GM10847 (cell line): ENCODE results near the gene IFT80.

Source experiments
- POLR2A ChIP-seq: IDR thresholded peaks from 2 replicates; pipeline ENCODE4 v1.6.1; 2011; ENCODE audit not compliant: insufficient read length; ENCODE audit errors: extremely low read depth

IFT80 gene

DNA sequence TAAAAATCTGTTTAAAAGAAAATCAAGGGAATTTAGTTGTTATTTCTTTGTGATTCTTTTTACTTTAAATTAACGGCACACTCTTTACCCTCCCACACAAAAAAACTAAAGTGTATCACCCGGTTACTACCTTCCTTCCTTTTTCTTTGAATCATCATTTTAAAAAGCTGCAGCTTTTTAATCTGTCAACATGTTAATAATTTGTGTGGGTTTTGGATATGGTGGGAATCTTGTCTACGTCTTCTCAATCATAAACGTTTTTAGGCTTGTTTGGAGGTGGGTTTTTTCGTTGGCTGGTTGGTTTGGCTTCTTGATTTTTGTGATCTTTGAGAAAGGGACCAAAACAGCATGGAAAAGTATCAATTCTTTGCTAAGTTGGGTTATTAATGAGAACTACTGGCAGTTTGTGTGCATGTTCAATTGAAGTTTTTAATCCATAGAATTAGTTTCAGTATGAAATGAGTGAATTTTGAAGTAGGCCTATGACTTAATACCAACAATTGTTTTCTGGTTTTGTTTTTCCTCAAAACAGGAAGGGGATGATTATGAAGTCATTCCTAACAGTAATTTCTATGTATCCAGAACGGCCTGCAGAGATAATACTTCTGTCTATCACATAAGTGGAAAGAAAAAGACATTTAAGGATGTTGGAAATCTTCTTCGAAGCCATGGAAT lies 4.9 kb upstream of the IFT80 start:
- no peak for TF ChIP-seq POLR2A

DNA sequence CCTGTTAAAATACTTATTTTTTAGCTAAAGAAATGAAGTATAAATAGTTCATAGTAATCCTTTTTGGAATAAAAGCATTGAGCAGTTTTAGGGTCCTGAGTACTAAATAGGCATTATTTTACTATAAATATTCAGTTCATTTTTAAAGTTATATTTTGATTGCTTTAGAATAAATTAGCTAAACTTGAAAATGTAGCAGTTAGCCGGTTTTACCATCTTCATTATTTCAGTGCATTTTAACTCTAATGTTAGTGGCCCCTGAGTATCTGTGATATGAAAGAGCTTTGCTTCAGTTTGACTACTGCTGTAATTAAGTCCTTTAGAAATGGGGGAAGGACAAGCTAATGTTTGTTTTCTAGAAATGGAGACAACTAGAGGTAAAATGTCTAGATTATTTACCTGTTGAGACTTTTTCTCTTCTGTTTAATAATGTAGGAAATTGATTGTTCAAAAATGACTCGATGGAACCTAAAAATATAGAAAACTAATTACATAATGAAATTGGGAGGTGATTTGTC lies 4.1 kb upstream of the IFT80 start:
- no peak for TF ChIP-seq POLR2A

DNA sequence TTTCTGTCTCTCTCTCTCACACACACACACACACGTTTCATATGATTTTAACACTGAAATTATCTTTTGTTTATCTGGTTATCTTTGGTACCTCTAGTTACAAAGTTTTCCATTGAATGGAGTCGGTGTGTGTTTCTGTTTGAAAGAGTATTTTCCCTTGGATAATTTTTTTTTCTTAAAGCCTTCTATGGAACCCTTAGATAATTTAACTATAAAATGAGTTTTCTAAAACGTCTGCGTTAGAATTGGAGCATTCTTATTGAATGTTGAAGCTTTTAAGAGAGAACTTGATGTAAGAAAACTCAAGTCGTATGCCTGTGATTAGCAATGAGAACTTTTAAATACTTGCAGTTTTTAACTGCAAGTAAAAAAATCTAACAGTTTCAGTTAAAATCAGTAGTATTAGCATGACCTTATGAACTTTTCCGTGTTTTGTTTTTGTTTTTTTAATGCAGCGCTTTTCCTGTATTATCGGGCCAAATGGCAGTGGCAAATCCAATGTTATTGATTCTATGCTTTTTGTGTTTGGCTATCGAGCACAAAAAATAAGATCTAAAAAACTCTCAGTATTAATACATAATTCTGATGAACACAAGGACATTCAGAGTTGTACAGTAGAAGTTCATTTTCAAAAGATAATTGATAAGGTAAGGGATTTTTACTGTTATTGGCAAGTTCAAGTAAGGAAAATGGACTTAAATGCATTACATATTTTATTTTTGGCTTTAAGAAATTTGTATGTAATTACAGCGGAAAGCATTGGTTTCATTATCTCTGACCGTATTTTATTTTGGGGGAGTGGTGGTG lies 3.4 kb upstream of the IFT80 start:
- no peak for TF ChIP-seq POLR2A

DNA sequence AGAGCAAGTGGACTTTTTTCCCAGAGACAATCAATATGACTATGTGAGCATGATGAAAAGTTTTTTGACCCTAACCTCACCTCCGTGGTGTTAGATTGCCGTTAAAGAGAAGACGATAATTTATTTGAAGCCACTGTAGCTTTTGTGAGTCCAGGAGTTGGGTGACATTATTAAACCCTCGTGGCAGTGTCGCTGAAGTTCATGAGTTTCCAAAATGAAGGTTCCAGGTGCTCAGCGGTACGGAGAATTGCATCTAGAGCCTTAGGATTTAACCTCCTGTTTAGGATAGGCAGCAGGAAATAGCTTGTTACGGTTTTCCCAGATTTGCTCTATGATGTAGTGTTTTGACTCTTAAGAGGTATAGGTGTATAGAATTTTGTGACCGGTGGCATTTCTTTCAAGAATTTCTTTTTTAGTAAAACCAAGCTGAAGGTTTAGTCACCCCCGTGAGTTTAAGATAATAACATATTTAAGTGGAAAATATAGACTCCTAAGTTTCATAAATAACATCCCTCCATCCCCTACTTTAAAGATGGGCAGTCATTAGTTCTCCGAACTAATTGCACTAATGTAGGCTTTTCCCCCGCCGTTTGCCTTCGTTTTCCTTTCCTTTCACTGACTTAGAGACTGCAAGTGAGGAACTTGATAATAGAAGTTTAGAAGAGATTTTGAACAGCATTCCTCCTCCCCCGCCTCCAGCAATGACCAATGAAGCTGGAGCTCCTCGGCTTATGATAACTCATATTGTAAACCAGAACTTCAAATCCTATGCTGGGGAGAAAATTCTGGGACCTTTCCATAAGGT lies 2.5 kb upstream of the IFT80 start:
- no peak for TF ChIP-seq POLR2A

DNA sequence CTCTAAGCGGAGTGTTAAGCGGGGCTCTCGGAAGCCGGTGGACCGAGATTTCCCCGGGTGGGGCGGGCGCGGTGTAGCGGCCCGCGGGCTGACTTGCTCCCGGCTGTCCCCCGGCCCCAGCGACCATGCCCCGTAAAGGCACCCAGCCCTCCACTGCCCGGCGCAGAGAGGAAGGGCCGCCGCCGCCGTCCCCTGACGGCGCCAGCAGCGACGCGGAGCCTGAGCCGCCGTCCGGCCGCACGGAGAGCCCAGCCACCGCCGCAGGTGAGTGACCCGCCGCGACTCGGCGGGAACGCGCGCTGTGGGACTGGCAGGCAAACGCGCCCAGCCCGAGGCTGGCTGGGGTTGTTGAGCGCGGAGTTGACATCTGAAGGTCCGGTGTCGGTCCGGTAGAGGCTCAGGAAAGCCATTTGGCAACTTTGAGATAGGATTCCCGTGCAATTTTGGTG lies 1.7 kb upstream of the IFT80 start:
- TF ChIP-seq POLR2A: no peak

DNA sequence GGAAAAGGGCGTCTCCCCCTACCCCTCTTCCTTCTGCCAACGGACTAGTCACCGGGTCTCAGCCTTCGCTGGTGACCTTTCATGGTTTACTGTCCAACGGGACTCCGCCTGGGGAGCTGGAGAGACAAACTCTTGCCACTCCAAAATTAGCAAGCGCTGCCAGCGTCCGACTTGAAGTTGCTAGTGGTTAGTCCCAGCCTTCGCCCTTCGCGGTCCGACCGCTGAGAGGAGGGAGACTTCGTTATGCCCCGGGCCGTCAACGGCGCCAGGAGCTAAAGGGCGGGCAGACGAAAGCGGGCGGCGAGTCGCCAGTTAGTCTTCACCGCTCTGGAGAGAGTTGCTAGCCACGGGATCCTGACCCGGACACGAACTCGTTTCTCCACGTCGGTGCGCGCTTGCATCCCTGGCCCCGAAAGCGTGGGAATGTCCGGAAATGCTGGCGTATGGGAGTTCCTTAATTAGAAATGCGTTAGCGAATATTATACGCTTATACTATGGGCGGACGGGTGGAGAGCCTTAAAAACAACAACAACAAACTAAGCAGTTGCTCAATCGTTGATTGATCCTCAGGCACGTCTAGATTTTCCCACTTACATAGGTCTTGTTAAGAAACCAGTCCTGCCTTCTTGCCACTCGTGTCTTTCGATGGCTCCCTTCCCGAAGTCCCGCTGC lies 1.1 kb upstream of the IFT80 start:
- no peak for TF ChIP-seq POLR2A

DNA sequence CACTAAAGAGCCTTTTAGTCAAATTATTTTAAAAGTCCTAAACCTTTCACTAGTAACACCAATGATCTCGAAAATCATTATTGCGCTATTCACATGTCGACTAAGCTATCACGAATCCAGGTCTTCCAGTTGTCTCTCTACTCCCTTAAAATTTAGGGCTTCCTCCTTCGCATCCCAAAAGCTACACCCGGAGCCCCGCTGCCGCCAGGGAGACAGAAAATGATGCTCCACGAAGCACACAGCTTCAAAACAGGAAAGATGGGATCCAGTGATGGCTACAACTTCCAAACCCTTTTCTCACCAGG lies 253 bp downstream of the IFT80 start:
- TF ChIP-seq POLR2A: no peak

DNA sequence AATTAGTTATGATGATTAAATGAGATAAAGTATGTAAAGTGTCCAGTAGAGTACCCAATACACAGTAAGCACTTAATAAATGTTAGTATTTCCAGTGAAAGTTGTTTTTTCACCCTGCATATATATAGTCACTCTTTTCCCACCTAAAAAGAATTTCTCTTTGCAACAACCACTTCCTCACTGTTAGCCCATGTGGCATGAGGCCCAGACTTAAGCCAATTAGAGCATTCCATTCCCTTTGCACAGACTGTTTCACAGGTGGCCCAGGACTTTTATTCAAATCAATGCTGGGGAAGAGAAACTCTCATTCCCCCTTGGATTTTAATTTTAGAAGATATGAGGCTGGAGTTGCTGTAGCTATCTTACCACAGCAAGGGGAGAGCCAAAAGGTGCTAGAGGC lies 3.7 kb downstream of the IFT80 start:
- TF ChIP-seq POLR2A: no peak

DNA sequence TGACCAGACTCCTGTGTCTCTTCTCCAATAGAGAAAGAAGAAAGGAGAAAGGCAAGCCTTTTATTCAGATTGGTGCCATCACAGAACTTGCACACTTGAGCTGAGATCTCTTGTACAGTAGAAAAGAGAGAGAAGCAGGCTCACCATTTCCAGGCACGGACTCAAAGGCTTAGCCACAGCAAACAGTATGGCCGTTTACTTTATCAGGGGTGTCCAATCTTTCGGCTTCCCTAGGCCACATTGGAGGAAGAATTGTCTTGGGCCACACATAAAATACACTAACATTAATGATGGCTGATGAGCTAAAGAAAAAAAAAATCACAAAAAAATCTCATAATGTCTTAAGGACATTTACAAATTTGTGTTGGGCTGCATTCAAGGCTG lies 5.0 kb downstream of the IFT80 start:
- no peak for TF ChIP-seq POLR2A

DNA sequence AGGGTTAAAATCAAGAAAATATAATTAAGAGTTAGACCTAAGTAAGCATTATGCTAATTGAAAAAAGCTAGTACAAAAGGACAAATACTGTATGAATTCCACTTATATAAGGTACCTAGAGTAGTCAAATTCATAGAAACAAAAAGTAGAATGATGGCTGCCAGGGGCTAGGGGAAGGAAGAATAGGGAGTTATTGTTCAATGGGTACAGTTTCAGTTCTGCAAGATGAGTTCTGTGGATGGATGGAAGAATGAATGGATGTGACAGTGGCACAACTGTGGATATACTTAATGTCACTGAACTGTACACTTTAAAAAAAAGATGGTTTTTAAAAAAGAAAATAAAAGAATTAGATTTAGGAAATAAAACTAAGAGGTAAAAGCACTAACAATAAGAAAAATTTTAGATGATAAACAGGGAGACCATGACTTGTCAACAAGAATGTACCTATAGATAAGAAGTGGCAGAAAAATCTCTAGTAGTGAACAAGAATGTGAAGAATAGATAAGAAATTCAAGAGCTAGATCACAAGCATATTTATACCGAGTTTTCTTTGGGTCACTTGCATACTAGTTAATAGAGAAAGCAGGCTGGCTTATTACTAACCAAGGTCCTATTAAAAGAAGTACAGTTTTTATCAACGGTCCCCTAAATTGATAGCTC lies 5.5 kb downstream of the IFT80 start:
- no peak for TF ChIP-seq POLR2A

DNA sequence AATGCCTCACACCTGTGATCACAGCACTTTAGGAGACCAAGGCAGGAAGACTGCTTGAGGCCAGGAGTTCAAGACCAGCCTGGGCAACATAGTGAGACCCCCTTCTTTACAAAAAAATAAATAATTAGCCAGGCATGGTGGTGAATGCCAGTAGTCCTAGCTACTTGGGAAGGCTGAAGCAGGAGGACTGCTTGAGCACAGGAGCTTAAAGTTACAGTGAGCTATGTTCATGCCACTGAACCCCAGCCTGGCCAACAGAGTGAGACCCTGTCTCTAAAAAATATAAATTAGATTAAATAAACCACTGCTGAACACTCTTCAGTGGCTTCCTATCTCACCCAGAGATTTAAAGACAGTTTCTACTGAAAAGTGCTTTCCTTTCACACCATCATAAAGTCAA lies 6.2 kb downstream of the IFT80 start:
- no peak for TF ChIP-seq POLR2A

DNA sequence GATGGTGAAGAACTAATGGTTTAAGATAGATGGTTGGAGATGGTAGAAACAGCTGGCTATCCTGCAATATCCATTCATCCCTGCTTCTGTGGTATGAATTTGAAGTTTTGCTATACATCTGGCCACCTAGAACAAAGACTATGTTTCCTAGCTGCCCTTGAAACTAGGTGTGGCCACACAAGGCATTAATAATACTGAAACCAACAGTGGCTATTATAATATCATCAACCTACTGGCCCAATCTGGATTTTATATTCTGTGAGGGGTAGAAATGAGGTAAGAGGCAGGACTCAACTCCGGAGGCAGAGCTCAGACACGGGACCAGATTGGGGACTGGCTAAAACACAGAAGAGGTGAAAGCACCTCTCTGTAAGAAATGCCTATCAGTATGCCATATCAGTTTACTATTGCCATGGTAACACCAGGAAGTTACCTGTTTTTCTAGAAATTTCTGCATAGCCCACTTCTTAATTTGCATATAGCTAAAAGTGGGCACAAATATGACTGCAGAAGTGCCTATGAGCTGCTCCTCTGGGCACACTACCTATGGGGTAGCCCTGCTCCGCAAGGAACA lies 8.4 kb downstream of the IFT80 start:
- no peak for TF ChIP-seq POLR2A

DNA sequence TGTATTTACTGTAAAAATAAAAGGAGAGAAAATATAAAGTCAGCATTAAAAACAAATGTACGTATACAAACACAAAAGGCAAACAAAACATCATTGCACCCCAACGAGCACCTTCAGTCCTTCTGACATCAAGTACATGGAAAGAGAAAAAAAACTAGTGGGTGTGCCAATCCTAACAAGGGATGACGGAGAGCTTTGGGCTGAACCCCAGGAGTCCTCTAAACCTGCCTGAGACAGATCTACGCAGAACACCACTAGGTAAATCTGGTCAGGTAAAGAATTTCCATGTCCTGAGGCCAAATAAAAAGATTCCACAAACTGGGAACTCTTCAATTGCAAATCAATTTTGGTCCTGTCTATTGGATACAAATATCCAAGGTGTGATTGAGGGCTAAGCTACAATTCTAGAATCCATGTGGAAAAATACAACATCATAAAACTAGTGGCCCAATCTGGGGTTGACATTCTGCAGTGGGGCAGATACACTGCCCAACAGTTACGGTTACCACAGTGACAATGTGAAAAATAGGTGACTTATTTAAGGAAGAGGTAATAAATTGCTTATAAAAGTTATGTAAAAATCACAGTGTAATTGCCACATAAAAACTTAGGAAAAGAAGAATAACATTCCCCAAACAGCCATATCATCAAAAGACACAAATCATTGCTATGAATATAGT lies 14.2 kb downstream of the IFT80 start:
- no peak for TF ChIP-seq POLR2A

DNA sequence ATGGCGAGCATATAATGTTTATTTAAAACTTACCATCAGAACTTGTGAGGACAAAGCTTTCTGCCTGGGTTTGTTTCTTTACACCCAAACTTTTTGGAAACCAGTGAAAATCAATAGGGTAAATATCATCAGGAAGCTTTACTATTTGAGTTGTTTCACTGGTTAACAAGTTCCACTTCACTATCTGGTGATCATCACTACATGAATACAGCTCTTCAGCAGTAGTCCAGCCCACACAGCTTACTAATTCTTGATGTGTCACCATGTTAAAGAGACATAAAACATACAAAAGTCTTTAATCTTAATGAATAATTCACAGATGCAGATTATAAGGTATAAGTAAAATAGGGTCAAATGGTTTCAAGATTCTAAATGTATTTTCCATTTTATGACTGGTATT lies 17.6 kb downstream of the IFT80 start:
- no peak for TF ChIP-seq POLR2A

DNA sequence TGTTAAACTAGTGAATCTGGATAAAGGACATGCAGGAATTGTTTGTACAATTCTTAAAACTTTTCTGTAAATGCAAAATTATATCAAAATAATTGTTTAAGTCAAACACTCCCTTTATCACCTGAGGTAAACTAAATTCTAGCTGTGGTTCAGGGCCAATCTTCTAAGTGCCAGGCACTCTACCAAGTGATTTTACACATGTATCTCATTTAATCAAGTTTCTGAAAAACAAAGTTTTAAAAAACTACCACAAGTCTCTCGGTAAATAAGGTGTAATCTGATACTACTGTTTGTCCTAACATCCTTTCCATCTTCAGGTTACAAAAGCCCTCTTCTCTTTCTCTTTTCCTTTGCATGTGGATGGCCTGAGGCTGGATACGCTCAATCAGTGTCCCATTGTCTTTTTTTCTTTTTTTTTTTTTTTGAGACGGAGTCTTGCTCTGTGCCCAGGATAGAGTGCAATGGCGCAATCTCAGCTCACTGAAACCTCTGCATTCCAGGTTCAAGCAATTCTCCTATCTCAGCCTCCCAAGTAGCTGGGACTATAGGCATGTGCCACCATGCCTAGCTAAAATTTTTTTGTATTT lies 19.3 kb downstream of the IFT80 start:
- TF ChIP-seq POLR2A: no peak
